ENCODE results near the gene FARS2. TPM values are rescaled to one million over a fixed set of nuclear protein-coding genes. Genes with fewer than 3 reads are reported as not detected.

The FARS2 gene
- total RNA-seq, 1 donor from 2014 or later: 8.2 TPM

- Histone ChIP-seq H3K4me3 (ENCODE audit: low read depth, low read length) (no peak overlapping the region), H3K27me3 (ENCODE audit: control insufficient read depth, insufficient read depth, low read length) (no peaks in the 10 kb centered on the region), H3K36me3 (ENCODE audit: control insufficient read depth, insufficient read depth, low read length) (no peaks in the 10 kb centered on the region)
- no peak for DNase-seq (ENCODE audit: low read depth)
- TF ChIP-seq CTCF (IDR thresholded peaks at IDR 0.05; ENCODE audit: insufficient read depth, low read length, poor library complexity, severe bottlenecking): no peak
Observed at GRCh38 chr6:5749651-5750215, 488.4 kb downstream of the FARS2 start.

GRCh38 chr6:5751525-5752390 lies 490.4 kb downstream of the FARS2 start:
- DNase-seq (ENCODE audit: low read depth): no peak
- H3K27me3 ChIP-seq (ENCODE audit: control insufficient read depth, insufficient read depth, low read length): no peaks in the 10 kb centered on the region

GRCh38 chr6:5752391-5752680 lies 491.0 kb downstream of the FARS2 start:
- H3K36me3 ChIP-seq (ENCODE audit: control insufficient read depth, insufficient read depth, low read length): no peaks in the 10 kb centered on the region
- H3K27me3 ChIP-seq (ENCODE audit: control insufficient read depth, insufficient read depth, low read length): no peaks in the 10 kb centered on the region
- TF ChIP-seq CTCF (IDR thresholded peaks at IDR 0.05; ENCODE audit: insufficient read depth, low read length, poor library complexity, severe bottlenecking): no peak
- no peak overlapping the region for H3K4me3 ChIP-seq (ENCODE audit: low read depth, low read length)
- DNase-seq (ENCODE audit: low read depth): peak; percentile 65

More at GRCh38 chr6:5751525-5752390, 490.4 kb downstream of the FARS2 start:
- no peaks in the 10 kb centered on the region for H3K36me3 ChIP-seq (ENCODE audit: control insufficient read depth, insufficient read depth, low read length)
- H3K4me3 ChIP-seq (ENCODE audit: low read depth, low read length): no peak overlapping the region
- no peak for TF ChIP-seq CTCF (IDR thresholded peaks at IDR 0.05; ENCODE audit: insufficient read depth, low read length, poor library complexity, severe bottlenecking)

GRCh38 chr6:5753209-5753608 lies 491.9 kb downstream of the FARS2 start:
- Histone ChIP-seq H3K4me3 (ENCODE audit: low read depth, low read length) (no peak overlapping the region), H3K36me3 (ENCODE audit: control insufficient read depth, insufficient read depth, low read length) (no peaks in the 10 kb centered on the region), H3K27me3 (ENCODE audit: control insufficient read depth, insufficient read depth, low read length) (no peaks in the 10 kb centered on the region)
- TF ChIP-seq CTCF (IDR thresholded peaks at IDR 0.05; ENCODE audit: insufficient read depth, low read length, poor library complexity, severe bottlenecking): no peak
- no peak for DNase-seq (ENCODE audit: low read depth)

GRCh38 chr6:5754904-5755303 lies 493.6 kb downstream of the FARS2 start:
- no peak for TF ChIP-seq CTCF (IDR thresholded peaks at IDR 0.05; ENCODE audit: insufficient read depth, low read length, poor library complexity, severe bottlenecking)
- H3K36me3 ChIP-seq (ENCODE audit: control insufficient read depth, insufficient read depth, low read length): no peaks in the 10 kb centered on the region
- no peaks in the 10 kb centered on the region for H3K27me3 ChIP-seq (ENCODE audit: control insufficient read depth, insufficient read depth, low read length)
- DNase-seq (ENCODE audit: low read depth): no peak
- H3K4me3 ChIP-seq (ENCODE audit: low read depth, low read length): no peak overlapping the region

All from kidney epithelial cell (primary cell).